SIG-M5 treated with dmso at 0.1 percent for 504 hours (cell line): ENCODE measurements around the gene YPEL3.

Source experiments
- DNase-seq: peaks from one replicate; lab custom pipeline; 2025; ENCODE audit not compliant: unreplicated experiment; lab: John Stamatoyannopoulos, UW

YPEL3 gene

GRCh38 chr16:30070490-30070889 lies 25.5 kb downstream of the YPEL3 start:
- DNase-seq, result no peak

GRCh38 chr16:30069611-30070462 lies 26.2 kb downstream of the YPEL3 start:
- DNase-seq, result no peak

- peak; percentile 30 for DNase-seq
Measured at GRCh38 chr16:30068750-30069610, 27.0 kb downstream of the YPEL3 start.

GRCh38 chr16:30068333-30068732 lies 27.7 kb downstream of the YPEL3 start:
- DNase-seq, result no peak

- no peak for DNase-seq
Measured at GRCh38 chr16:30067584-30067916, 28.5 kb downstream of the YPEL3 start.

GRCh38 chr16:30066761-30067583 lies 29.0 kb downstream of the YPEL3 start:
- no peak for DNase-seq

GRCh38 chr16:30065943-30066760 lies 29.9 kb downstream of the YPEL3 start:
- DNase-seq, result peak; percentile 53

GRCh38 chr16:30065102-30065942 lies 30.7 kb downstream of the YPEL3 start, which contains the start of gene ALDOA:
ALDOA (plus strand) TSS chr16:30065760; CDS start chr16:30066898, 1,138 bp downstream.
- peak; percentile 97 for DNase-seq

GRCh38 chr16:30064729-30065101 lies 31.3 kb downstream of the YPEL3 start:
- DNase-seq, result no peak

GRCh38 chr16:30063893-30064728 lies 31.9 kb downstream of the YPEL3 start:
- DNase-seq, result peak; percentile 79

- no peak for DNase-seq
Measured at GRCh38 chr16:30063278-30063892, 32.6 kb downstream of the YPEL3 start.

- DNase-seq, result no peak
Measured at GRCh38 chr16:30060836-30061554, 35.0 kb downstream of the YPEL3 start.

- no peak for DNase-seq
Measured at GRCh38 chr16:30060346-30060745, 35.7 kb downstream of the YPEL3 start.

GRCh38 chr16:30054959-30055553 lies 41.0 kb downstream of the YPEL3 start:
- DNase-seq, result peak; percentile 31

- DNase-seq, result no peak
Measured at GRCh38 chr16:30054451-30054850, 41.6 kb downstream of the YPEL3 start.

- no peak for DNase-seq
Measured at GRCh38 chr16:30053376-30054015, 42.5 kb downstream of the YPEL3 start.
